Transverse colon (tissue), 4 donors: ENCODE results near the gene UNC13B. TPM values are rescaled to one million over a fixed set of nuclear protein-coding genes. Genes with fewer than 3 reads are reported as not detected.
A peak's percentile ranks its signal among the peaks of the same experiment; 100 is the strongest.

Experiments
- DNase-seq: peaks from one replicate; pipeline ENCODE4 v3.0.0-alpha.2; 2019
- H3K27ac ChIP-seq, 4 donors: fragments of 200-600 bp; sonication (generic); 2 replicates each; pipeline ENCODE4 v1.5.1; 2016 to 2018; ENCODE audit warnings: inconsistent platforms in 4 of 4
- H3K27me3 ChIP-seq: fragments of 200-600 bp; sonication (generic); 2 replicates; pipeline ENCODE4 v1.5.1; 2017; ENCODE audit warnings: inconsistent platforms
- H3K36me3 ChIP-seq, 4 donors: fragments of 200-600 bp; sonication (generic); 2 replicates each; pipeline ENCODE4 v1.5.1; 2017 to 2019; ENCODE audit warnings: inconsistent platforms in 4 of 4
- H3K4me1 ChIP-seq, 4 donors: fragments of 200-600 bp; sonication (generic); 2 replicates each; pipeline ENCODE4 v1.5.1; 2017 to 2020; ENCODE audit warnings: inconsistent platforms in 4 of 4
- H3K4me3 ChIP-seq, 4 donors: fragments of 200-600 bp; sonication (generic); 1 replicate in 1 of 4; 2 replicates in 3 of 4; pipeline versions ENCODE4 v1.5.1 to v1.6.1; 2017 to 2019; ENCODE audit warnings: inconsistent platforms in 4 of 4
- H3K9me3 ChIP-seq, 2 donors: fragments of 200-600 bp; sonication (generic); 2 replicates each; pipeline ENCODE4 v1.5.1; 2017 to 2019; ENCODE audit warnings: inconsistent platforms in 2 of 2
- CTCF ChIP-seq, 5 experiments: fragments of 200-600 bp in 3 of 5; fragments of 450-650 bp in 2 of 5; sonication (generic) in 3 of 5; IDR thresholded peaks; 1 replicate in 2 of 5; 2 replicates in 3 of 5; pipeline ENCODE4 v1.5.1; 2016 to 2017; ENCODE audit warnings: antibody characterized with exemption in 5 of 5, inconsistent platforms in 3 of 5, mild to moderate bottlenecking in 2 of 5, moderate library complexity in 1 of 5
- EP300 ChIP-seq: sonication (generic); formaldehyde crosslinking; IDR thresholded peaks from one replicate; pipeline ENCODE4 v1.6.1; 2017; ENCODE audit warnings: antibody characterized with exemption, low read depth
- POLR2A ChIP-seq: fragments of 450-650 bp; IDR thresholded peaks from one replicate; pipeline ENCODE4 v1.6.1; 2016; ENCODE audit warnings: antibody characterized with exemption, mild to moderate bottlenecking, moderate library complexity
- POLR2AphosphoS5 ChIP-seq, 3 donors: sonication (generic); formaldehyde crosslinking; IDR thresholded peaks; one replicate each; pipeline ENCODE4 v1.6.1; 2016; ENCODE audit warnings: antibody characterized with exemption in 3 of 3
- WGBS, 2 donors: methylation state at CpG; one replicate each; pipeline ENCODE4 v1.1.5; 2018; ENCODE audit warnings: low coverage in 1 of 2; 5-methylcytosine and 5-hydroxymethylcytosine counted together
- in situ Hi-C, 4 donors: fragments of 200-750 bp; cut with MboI; loops; one replicate each; pipeline versions ENCODE4 v1.15.0 to v1.15.1; 2017; ENCODE audit warnings: low sequenced_read_pairs in 3 of 4, low pct_ligation_motif_present in 1 of 4, low pct_unique_long_range_greater_than_20kb in 1 of 4
- intact Hi-C: fragments of 100-400 bp; cut with DNase I; formaldehyde crosslinking; loops from one replicate; pipeline ENCODE4 v1.15.1; 2023; ENCODE audit warnings: low total_unique reads
- total RNA-seq, 4 donors: library from RNA; depleted of rRNA; stranded (reverse); fragments of >200 nt; gene quantifications; one replicate each; pipeline ENCODE4 v1.1.0, GENCODE V29; 2016

The UNC13B gene
- total RNA-seq, 4 donors from 2014 or later = 52.1 to 67.0 (median 58.9) TPM

DNA sequence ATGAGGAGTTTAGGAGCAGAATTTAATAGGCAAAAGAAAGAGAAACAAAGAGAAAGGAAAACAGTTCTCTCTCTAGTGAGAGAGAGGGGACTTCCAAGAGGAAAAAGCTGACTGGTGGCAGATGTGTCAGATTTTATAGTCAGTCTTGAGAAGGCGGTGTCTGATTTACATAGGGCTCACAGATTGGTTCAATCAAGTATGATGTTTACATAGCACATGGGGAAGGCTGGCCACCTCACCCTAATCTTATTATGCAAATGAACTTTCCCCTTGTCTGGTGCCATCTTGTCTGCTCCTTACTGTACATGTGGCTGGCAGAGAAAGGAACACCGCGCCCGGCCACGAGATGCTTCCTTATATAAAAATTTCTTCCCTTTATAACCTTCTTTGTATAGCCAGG lies 24.7 kb downstream of the UNC13B start:
- WGBS, 2 donors = 69 to 89% methylated on average over 1 to 5 of the region's 5 CpGs
- H3K27ac ChIP-seq = peak overlapping the region in 3 of 4 donors; percentile 19 to 74 (median 62)
- H3K9me3 ChIP-seq = peaks cover 0 to 4% of the 10 kb centered on the region in 2 donors
- intact Hi-C loops = no loop called here
- H3K27me3 ChIP-seq = no peaks in the 10 kb centered on the region
- H3K36me3 ChIP-seq = peaks cover 0 to 11% (median 0%) of the 10 kb centered on the region in 4 donors
- H3K4me3 ChIP-seq = no peak overlapping the region
- DNase-seq = peak; percentile 60
- TF ChIP-seq POLR2AphosphoS5 (IDR thresholded peaks at IDR 0.05) (peak in 2 of 3 donors; percentile 76 to 79), CTCF (IDR thresholded peaks at IDR 0.05) (no peak), EP300 (no peak), POLR2A (peak; percentile 80)
- H3K4me1 ChIP-seq = peaks cover 0 to 9% (median 0%) of the 10 kb centered on the region in 4 donors
- in situ Hi-C loops = no loop called here

GRCh38 chr9:35190203-35190602 lies 28.4 kb downstream of the UNC13B start:
- WGBS, 2 donors = 95% methylated on average over 1 of the region's 1 CpG; no CpG with 5 or more reads in 1 of the 2 donors
- Histone ChIP-seq H3K27me3 (no peaks in the 10 kb centered on the region), H3K4me3 (no peak overlapping the region), H3K4me1 (peaks cover 0 to 9% (median 0%) of the 10 kb centered on the region in 4 donors), H3K9me3 (peaks cover 17 to 19% of the 10 kb centered on the region in 2 donors), H3K36me3 (peaks cover 0 to 13% (median 0%) of the 10 kb centered on the region in 4 donors), H3K27ac (no peak overlapping the region)
- TF ChIP-seq EP300 (no peak), POLR2AphosphoS5 (IDR thresholded peaks at IDR 0.05) (no peak), CTCF (IDR thresholded peaks at IDR 0.05) (no peak), POLR2A (no peak)
- no peak for DNase-seq
- in situ Hi-C loops = no loop called here
- intact Hi-C loops = no loop called here

DNA sequence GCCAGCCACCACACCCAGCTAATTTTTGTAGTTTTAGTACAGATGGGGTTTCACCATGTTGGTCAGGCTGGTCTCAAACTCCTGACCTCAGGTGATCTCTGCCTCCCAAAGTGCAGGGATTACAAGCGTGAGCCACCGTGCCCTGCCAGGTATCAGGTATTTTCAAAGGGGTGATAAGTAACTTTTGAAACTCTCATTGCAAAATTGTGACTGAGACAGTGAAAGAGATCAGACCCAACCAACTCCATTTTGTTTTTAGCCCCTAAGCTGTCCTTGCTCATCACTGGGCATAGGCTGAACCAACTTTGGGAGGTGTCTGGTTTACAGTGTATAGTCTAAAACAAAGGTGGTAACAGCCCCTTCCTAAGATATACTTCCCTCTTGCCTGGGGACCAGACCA lies 29.3 kb downstream of the UNC13B start:
- Histone ChIP-seq H3K9me3 (peaks cover 17 to 19% of the 10 kb centered on the region in 2 donors), H3K27me3 (no peaks in the 10 kb centered on the region), H3K36me3 (peaks cover 0 to 13% (median 0%) of the 10 kb centered on the region in 4 donors), H3K4me1 (peaks cover 0 to 8% (median 0%) of the 10 kb centered on the region in 4 donors), H3K27ac (no peak overlapping the region), H3K4me3 (no peak overlapping the region)
- 100% methylated on average over 2 of the region's 2 CpGs; no CpG with 5 or more reads in 1 of the 2 donors for WGBS, 2 donors
- TF ChIP-seq CTCF (IDR thresholded peaks at IDR 0.05) (no peak), POLR2A (no peak), EP300 (no peak), POLR2AphosphoS5 (IDR thresholded peaks at IDR 0.05) (no peak)
- no peak for DNase-seq
- in situ Hi-C loops = no loop called here
- intact Hi-C loops = no loop called here

DNA sequence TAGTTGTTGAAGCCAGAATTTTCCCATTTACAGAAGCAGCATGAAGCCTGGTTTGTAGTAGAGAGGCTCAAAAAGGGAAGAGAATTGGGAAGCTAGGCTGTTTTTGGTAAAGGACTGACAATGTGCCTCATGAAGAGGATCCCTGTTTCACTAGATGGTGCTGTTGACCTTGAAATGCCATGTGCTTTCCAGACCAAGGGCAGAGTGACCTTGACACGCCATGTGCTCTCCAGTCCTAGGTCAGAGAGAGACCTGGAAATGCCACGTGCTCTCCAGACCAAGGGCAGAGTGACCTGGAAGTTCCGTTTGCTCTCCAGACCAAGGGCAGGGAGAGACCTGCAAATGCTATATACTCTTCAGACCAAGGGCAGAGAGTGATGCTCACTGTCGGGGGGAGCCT lies 32.0 kb downstream of the UNC13B start:
- in situ Hi-C loops = no loop called here
- WGBS, 2 donors = 86% methylated on average over 4 of the region's 4 CpGs; no CpG with 5 or more reads in 1 of the 2 donors
- peaks cover 17 to 19% of the 10 kb centered on the region in 2 donors for H3K9me3 ChIP-seq
- H3K27ac ChIP-seq = no peak overlapping the region
- no peak overlapping the region for H3K4me3 ChIP-seq
- H3K27me3 ChIP-seq = no peaks in the 10 kb centered on the region
- H3K4me1 ChIP-seq = no peaks in the 10 kb centered on the region
- no peak for TF ChIP-seq CTCF (IDR thresholded peaks at IDR 0.05)
- TF ChIP-seq POLR2AphosphoS5 (IDR thresholded peaks at IDR 0.05) = no peak
- TF ChIP-seq POLR2A = no peak
- no peak for TF ChIP-seq EP300
- intact Hi-C loops = no loop called here
- DNase-seq = no peak
- H3K36me3 ChIP-seq = peaks cover 0 to 13% (median 0%) of the 10 kb centered on the region in 4 donors
